Fibroblast of lung (primary cell): ENCODE data around the gene IL13RA1. TPM values are rescaled to one million over a fixed set of nuclear protein-coding genes. Genes with fewer than 3 reads are reported as not detected.

ENCODE experiments used
- DNase-seq, 2 donors: peaks; one replicate each; pipeline versions ENCODE4 v3.0.0 to v3.0.0-alpha.2; 2010; ENCODE audit warnings: low read depth in 2 of 2
- H2AFZ ChIP-seq: 2 replicates; pipeline ENCODE4 v1.5.1; 2012; ENCODE audit warnings: low read length, control low read depth, inconsistent platforms
- H3K27ac ChIP-seq: 2 replicates; pipeline ENCODE4 v1.5.1; 2011; ENCODE audit warnings: low read length, control low read depth; ENCODE audit not compliant: insufficient read depth
- H3K27me3 ChIP-seq: 2 replicates; pipeline ENCODE4 v1.5.1; 2011; ENCODE audit warnings: mild to moderate bottlenecking, low read length; ENCODE audit not compliant: control insufficient read depth, insufficient read depth
- H3K36me3 ChIP-seq: 2 replicates; pipeline ENCODE4 v1.5.1; 2011; ENCODE audit warnings: low read length; ENCODE audit not compliant: control insufficient read depth, insufficient read depth
- H3K4me1 ChIP-seq: 2 replicates; pipeline ENCODE4 v1.5.1; 2011; ENCODE audit warnings: low read length; ENCODE audit not compliant: control insufficient read depth, insufficient read depth; ENCODE audit errors: extremely low read depth
- H3K4me2 ChIP-seq: 2 replicates; pipeline ENCODE4 v1.5.1; 2011; ENCODE audit warnings: low read length, control low read depth; ENCODE audit not compliant: insufficient read depth; ENCODE audit errors: extremely low read depth
- H3K4me3 ChIP-seq, 4 experiments: fragments of 200-600 bp in 1 of 4; sonication (generic) in 1 of 4; replicated peaks in 1 of 4; 2 replicates each; pipeline ENCODE4 v1.5.1; 2011 to 2016; ENCODE audit warnings: low read length in 4 of 4, low read depth in 3 of 4, mild to moderate bottlenecking in 3 of 4, control low read depth in 2 of 4, inconsistent platforms in 1 of 4, mixed read lengths in 1 of 4; ENCODE audit not compliant: insufficient read depth in 1 of 4; ENCODE audit errors: control extremely low read depth in 1 of 4
- H3K79me2 ChIP-seq: 2 replicates; pipeline ENCODE4 v1.5.1; 2012; ENCODE audit warnings: mild to moderate bottlenecking, low read length, inconsistent platforms; ENCODE audit not compliant: control insufficient read depth, insufficient read depth
- H3K9ac ChIP-seq: 2 replicates; pipeline ENCODE4 v1.5.1; 2011; ENCODE audit warnings: mild to moderate bottlenecking, low read length, control low read depth; ENCODE audit not compliant: insufficient read depth
- H3K9me3 ChIP-seq: 2 replicates; pipeline ENCODE4 v1.5.1; 2012; ENCODE audit warnings: low read depth, low read length; ENCODE audit not compliant: control insufficient read depth, insufficient read depth
- H4K20me1 ChIP-seq: 2 replicates; pipeline ENCODE4 v1.5.1; 2011; ENCODE audit warnings: low read length; ENCODE audit not compliant: control insufficient read depth, insufficient read depth; ENCODE audit errors: extremely low read depth
- EZH2 ChIP-seq: IDR thresholded peaks from 2 replicates; pipeline ENCODE4 v1.5.1; 2012; ENCODE audit warnings: low read length, control low read depth, mild to moderate bottlenecking; ENCODE audit errors: missing control alignments
- polyA plus RNA-seq, 2 donors: library from polyadenylated mRNA; depleted of rRNA in 1 of 2; stranded (reverse) in 1 of 2; unstranded in 1 of 2; fragments of >200 nt; gene quantifications; 2 replicates each; pipeline ENCODE4 v1.2.1, GENCODE V29; 2011 to 2012; ENCODE audit warnings: missing spikeins in 1 of 2
- total RNA-seq: library from RNA; depleted of rRNA; stranded (reverse); fragments of >200 nt; gene quantifications from 2 replicates; pipeline ENCODE4 v1.2.1, GENCODE V29; 2014
- TF ChIP-seq, protein P1 (sequence below), 2 donors: IDR thresholded peaks in 1 of 2; conservative IDR thresholded peaks in 1 of 2; 1 replicate in 1 of 2; 2 replicates in 1 of 2; pipeline ENCODE4 v1.5.1; 2011 to 2012; ENCODE audit warnings: low read length in 2 of 2, control low read depth in 1 of 2, inconsistent platforms in 1 of 2, low read depth in 1 of 2, mild to moderate bottlenecking in 1 of 2

Gene IL13RA1
- total and polyA plus RNA-seq, 2 donors (not counting 1 experiment from before 2014, with no cell fraction given) = 67.4 to 104 TPM

DNA sequence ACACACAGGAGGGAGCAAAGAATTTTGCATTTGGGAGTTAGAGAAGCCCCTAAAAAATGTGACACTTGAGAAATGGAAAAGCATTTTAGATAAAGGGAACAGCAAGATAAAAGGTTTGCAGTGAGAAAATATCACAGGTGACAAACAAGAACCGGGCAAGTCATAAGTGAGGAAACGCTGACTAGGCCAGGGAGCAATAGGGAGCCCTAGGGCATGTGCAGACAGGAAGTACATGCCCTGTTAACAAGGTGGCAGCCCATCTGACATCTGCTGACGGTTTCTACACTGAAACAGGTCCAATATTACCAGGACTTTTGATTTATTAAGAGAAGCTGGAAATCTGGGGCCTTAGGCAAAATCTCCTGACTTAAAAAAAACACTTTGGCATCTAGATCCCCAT lies 4.0 kb upstream of the IL13RA1 start:
- no peaks in the 10 kb centered on the region for H3K9me3 ChIP-seq
- no peak overlapping the region for H3K9ac ChIP-seq
- H3K4me2 ChIP-seq = no peak overlapping the region
- H3K27ac ChIP-seq = no peak overlapping the region
- no peaks in the 10 kb centered on the region for H3K27me3 ChIP-seq
- peaks cover 8% of the 10 kb centered on the region for H3K4me1 ChIP-seq
- peaks cover 1% of the 10 kb centered on the region for H3K79me2 ChIP-seq
- H3K36me3 ChIP-seq = no peaks in the 10 kb centered on the region
- H3K4me3 ChIP-seq = no peak overlapping the region
- no peaks in the 10 kb centered on the region for H4K20me1 ChIP-seq
- TF ChIP-seq EZH2 = no peak
- TF ChIP-seq, protein P1, sequence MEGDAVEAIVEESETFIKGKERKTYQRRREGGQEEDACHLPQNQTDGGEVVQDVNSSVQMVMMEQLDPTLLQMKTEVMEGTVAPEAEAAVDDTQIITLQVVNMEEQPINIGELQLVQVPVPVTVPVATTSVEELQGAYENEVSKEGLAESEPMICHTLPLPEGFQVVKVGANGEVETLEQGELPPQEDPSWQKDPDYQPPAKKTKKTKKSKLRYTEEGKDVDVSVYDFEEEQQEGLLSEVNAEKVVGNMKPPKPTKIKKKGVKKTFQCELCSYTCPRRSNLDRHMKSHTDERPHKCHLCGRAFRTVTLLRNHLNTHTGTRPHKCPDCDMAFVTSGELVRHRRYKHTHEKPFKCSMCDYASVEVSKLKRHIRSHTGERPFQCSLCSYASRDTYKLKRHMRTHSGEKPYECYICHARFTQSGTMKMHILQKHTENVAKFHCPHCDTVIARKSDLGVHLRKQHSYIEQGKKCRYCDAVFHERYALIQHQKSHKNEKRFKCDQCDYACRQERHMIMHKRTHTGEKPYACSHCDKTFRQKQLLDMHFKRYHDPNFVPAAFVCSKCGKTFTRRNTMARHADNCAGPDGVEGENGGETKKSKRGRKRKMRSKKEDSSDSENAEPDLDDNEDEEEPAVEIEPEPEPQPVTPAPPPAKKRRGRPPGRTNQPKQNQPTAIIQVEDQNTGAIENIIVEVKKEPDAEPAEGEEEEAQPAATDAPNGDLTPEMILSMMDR (conservative IDR thresholded peaks at IDR 0.05 in 1 of 2, IDR thresholded peaks at IDR 0.05 in 1 of 2; ENCODE audit: low read depth in 1 of 2, low read length in 2 of 2) = no peak
- DNase-seq = no peak
- no peak overlapping the region for H2AFZ ChIP-seq

DNA sequence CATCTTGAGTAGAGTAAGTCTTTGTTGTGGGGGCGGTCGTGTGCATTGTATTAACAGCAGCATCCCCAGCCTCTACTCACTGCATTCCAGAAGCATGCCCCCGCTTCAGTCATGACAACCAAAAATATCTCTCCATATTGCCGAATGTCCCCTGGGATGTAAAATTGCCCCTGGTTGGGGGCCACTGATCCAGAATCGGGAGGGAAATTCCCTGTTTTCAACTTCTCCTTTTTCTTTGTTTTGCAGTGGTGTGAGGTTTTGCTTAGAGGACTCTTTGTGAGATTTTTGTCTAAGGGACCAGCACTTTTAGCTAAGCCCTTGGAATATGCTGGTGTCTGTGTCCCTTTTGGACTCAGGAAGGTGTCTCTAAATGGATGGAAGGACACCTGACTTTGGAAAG lies 3.0 kb upstream of the IL13RA1 start:
- Histone ChIP-seq H3K4me2 (no peak overlapping the region), H3K9me3 (no peaks in the 10 kb centered on the region), H3K79me2 (peaks cover 6% of the 10 kb centered on the region), H3K36me3 (no peaks in the 10 kb centered on the region), H2AFZ (no peak overlapping the region), H3K9ac (no peak overlapping the region), H3K4me3 (no peak overlapping the region), H4K20me1 (no peaks in the 10 kb centered on the region), H3K4me1 (peaks cover 8% of the 10 kb centered on the region), H3K27ac (no peak overlapping the region), H3K27me3 (no peaks in the 10 kb centered on the region)
- no peak for DNase-seq
- no peak for TF ChIP-seq EZH2
- TF ChIP-seq, protein P1 (conservative IDR thresholded peaks at IDR 0.05 in 1 of 2, IDR thresholded peaks at IDR 0.05 in 1 of 2; ENCODE audit: low read depth in 1 of 2, low read length in 2 of 2) = no peak

DNA sequence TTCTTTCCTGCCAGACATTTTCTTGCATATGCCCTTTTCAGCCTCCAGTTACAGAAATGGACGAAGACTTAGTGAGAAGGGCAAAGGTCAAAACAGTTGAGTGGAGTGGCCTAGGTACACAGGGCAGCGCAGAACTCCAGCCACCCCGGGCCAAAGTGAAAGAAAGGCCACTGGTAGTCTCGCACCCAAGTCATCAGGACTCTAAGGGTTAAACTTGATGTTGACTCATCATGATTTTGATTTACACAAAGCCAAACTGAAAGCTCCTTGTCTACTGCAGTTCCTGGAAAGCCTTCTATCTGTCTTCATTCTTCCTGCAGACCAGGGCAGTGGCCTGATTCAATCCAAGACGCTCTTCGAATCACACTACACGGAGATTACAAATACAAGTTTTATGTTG lies 2.6 kb upstream of the IL13RA1 start:
- peaks cover 6% of the 10 kb centered on the region for H3K79me2 ChIP-seq
- no peaks in the 10 kb centered on the region for H3K27me3 ChIP-seq
- H3K4me3 ChIP-seq = no peak overlapping the region
- H3K9ac ChIP-seq = no peak overlapping the region
- H3K36me3 ChIP-seq = no peaks in the 10 kb centered on the region
- H4K20me1 ChIP-seq = no peaks in the 10 kb centered on the region
- H3K4me1 ChIP-seq = peaks cover 8% of the 10 kb centered on the region
- no peak overlapping the region for H2AFZ ChIP-seq
- peak; percentile 42 for DNase-seq
- H3K27ac ChIP-seq = no peak overlapping the region
- peak overlapping the region; percentile 30 for H3K4me2 ChIP-seq
- TF ChIP-seq EZH2 = no peak
- TF ChIP-seq, protein P1 (conservative IDR thresholded peaks at IDR 0.05 in 1 of 2, IDR thresholded peaks at IDR 0.05 in 1 of 2; ENCODE audit: low read depth in 1 of 2, low read length in 2 of 2) = no peak
- no peaks in the 10 kb centered on the region for H3K9me3 ChIP-seq
